ENCODE measurements around the gene S100A4.
A peak's percentile ranks its signal among the peaks of the same experiment; 100 is the strongest.

DNA sequence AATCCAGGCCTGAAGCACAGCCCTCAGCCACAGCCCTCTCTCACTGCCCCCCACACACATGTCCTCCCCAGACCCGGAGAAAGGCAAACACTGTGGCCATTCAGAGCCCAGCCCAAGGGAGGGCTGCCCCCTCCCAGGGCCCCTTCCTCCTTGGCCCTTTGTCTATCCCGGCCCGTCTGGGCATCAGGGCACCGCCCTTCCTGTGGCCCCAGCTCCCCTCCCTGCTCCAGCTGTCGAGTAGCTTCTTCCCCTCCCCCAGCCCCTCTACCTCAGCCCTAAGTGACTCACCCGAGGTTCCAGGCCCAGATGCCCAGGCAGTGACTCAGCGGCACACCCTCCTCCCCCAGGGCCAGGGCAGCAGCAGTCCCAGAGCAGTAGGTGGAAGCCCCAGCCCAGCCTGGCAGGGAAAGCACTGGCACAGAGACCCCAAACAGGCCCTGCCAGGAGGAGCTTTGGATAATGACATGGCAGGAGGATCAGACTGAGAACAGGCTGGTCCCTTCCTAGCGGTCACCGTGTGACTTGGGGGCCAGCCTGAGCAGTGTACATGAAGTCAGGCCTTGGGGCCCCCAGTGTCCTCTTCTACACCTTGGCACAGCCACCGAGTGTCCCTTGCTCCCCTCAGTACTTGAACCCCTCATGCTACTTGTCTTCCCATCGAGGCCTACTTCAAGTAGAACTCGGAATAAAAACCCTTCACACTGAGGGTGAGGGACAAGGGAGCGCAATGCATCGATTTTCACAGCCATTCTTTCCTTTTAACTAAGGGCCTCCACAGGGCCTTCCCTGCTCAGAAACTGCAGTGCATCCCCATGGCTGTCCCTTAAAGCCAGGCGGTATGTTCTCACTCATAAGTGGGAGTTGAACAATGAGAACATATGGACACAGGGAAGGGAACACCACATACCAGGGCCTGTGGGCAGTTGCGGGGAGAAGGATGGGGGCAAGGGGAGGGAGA lies 21.1 kb upstream of the S100A4 start:
- TF ChIP-seq, protein P1, sequence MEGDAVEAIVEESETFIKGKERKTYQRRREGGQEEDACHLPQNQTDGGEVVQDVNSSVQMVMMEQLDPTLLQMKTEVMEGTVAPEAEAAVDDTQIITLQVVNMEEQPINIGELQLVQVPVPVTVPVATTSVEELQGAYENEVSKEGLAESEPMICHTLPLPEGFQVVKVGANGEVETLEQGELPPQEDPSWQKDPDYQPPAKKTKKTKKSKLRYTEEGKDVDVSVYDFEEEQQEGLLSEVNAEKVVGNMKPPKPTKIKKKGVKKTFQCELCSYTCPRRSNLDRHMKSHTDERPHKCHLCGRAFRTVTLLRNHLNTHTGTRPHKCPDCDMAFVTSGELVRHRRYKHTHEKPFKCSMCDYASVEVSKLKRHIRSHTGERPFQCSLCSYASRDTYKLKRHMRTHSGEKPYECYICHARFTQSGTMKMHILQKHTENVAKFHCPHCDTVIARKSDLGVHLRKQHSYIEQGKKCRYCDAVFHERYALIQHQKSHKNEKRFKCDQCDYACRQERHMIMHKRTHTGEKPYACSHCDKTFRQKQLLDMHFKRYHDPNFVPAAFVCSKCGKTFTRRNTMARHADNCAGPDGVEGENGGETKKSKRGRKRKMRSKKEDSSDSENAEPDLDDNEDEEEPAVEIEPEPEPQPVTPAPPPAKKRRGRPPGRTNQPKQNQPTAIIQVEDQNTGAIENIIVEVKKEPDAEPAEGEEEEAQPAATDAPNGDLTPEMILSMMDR (conservative IDR thresholded peaks at IDR 0.05; ENCODE audit: low read depth in 2 of 2): no peak
- TF ChIP-seq POLR2AphosphoS5 (IDR thresholded peaks at IDR 0.05; ENCODE audit: low read depth) (peak; percentile 29; the same call in 1 of the 2 replicates), ZNF331 (CRISPR knock-in tag; IDR thresholded peaks at IDR 0.05; ENCODE audit: low read depth) (no peak)

Measured in GM23338 (cell line).